Measurements from ENCODE around the gene UPF2. TPM values are rescaled to one million over a fixed set of nuclear protein-coding genes. Genes with fewer than 3 reads are reported as not detected.
A peak's percentile ranks its signal among the peaks of the same experiment; 100 is the strongest.

The UPF2 gene
- total and polyA plus RNA-seq, 10 of the 15 experiments (the other 5 are each of a cell fraction or from before 2014, with no cell fraction given) = 21.0 to 44.4 (median 25.9) TPM

GRCh38 chr10:12042409-12042796 lies 206 bp downstream of the UPF2 start (continued):
- TF ChIP-seq POLR2AphosphoS5 (IDR thresholded peaks at IDR 0.05; ENCODE audit: low read length) (peak; percentile 38; the same call in 1 of the 2 replicates), POLR2AphosphoS2 (IDR thresholded peaks at IDR 0.05; ENCODE audit: low read depth, low read length) (peak; percentile 24; the same call in 1 of the 2 replicates), IKZF1 (conservative IDR thresholded peaks at IDR 0.05) (peak; percentile 54; the same call in 1 of the 2 replicates), MXI1 (IDR thresholded peaks at IDR 0.05; ENCODE audit: low read depth, low read length) (peak; percentile 32; the same call in 1 of the 2 replicates), FOXM1 (IDR thresholded peaks at IDR 0.05; ENCODE audit: low read depth, low read length) (no peak), USF1 (IDR thresholded peaks at IDR 0.05; ENCODE audit: borderline replicate concordance, extremely low read length, insufficient read depth, low read depth, low read length) (no peak), BHLHE40 (IDR thresholded peaks at IDR 0.05; ENCODE audit: borderline replicate concordance in 1 of 2, low read depth in 2 of 2, low read length in 1 of 2) (0 out of 4 replicates have a peak, but pooled peaks of 1 of the 2 experiments have one; percentile 2), TBL1XR1 (IDR thresholded peaks at IDR 0.05; ENCODE audit: low read depth, low read length) (no peak; the same call in 1 of the 2 replicates), NFIC (IDR thresholded peaks at IDR 0.05; ENCODE audit: low read depth, low read length) (no peak), SREBF2 (IDR thresholded peaks at IDR 0.05; ENCODE audit: low read length) (no peak), RELB (IDR thresholded peaks at IDR 0.05; ENCODE audit: low read depth) (no peak), ZBTB40 (IDR thresholded peaks at IDR 0.05; ENCODE audit: borderline replicate concordance) (no peak), REST (IDR thresholded peaks at IDR 0.05; ENCODE audit: low read depth, low read length) (no peak), EGR1 (IDR thresholded peaks at IDR 0.05; ENCODE audit: borderline replicate concordance in 1 of 2, low read depth in 2 of 2, low read length in 2 of 2) (peak in 1 of 2 experiments; percentile 59; a peak in 1 of 3 replicates), SUZ12 (IDR thresholded peaks at IDR 0.05; ENCODE audit: unreplicated experiment) (no peak), TCF7 (IDR thresholded peaks at IDR 0.05; ENCODE audit: borderline replicate concordance) (no peak), CREB1 (IDR thresholded peaks at IDR 0.05; ENCODE audit: low read depth) (no peak), HDAC6 (IDR thresholded peaks at IDR 0.05; ENCODE audit: unreplicated experiment) (peak; percentile 58), SUPT20H (IDR thresholded peaks at IDR 0.05; ENCODE audit: borderline replicate concordance, control insufficient read depth, low read depth, low read length) (no peak)

Measured in GM12878 (cell line).